Superior temporal gyrus (tissue), 1 donor: ENCODE data around the gene EFCAB6.
"Not testable (repeated sequence)": the region's sequence is repeated elsewhere in the genome, so short reads cannot be mapped to it uniquely, and the experiment has no call there.

ENCODE experiments used
- DNase-seq: peaks from one replicate; pipeline ENCODE4 v3.0.0-alpha.2; 2016; ENCODE audit errors: extremely low spot score

The EFCAB6 gene

DNA sequence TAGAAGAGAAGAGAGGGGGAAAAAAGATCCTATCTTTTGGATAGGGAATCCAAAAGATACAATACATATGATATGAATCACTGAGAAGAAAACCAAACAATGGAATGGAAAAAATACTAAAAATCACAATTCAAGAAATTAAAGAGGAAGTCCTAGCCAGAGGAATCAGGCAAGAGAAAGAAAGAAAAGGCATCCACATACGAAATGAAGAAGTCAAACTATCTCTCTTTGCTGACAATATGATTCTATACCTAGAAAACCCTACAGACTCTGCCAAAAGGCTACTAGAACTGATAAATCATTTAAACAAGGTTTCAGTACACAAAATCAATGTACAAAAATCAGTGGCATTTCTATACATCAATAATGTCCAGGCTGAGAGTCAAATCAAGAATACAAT, 91.4 kb downstream of the EFCAB6 start:
- no peak for DNase-seq

DNA sequence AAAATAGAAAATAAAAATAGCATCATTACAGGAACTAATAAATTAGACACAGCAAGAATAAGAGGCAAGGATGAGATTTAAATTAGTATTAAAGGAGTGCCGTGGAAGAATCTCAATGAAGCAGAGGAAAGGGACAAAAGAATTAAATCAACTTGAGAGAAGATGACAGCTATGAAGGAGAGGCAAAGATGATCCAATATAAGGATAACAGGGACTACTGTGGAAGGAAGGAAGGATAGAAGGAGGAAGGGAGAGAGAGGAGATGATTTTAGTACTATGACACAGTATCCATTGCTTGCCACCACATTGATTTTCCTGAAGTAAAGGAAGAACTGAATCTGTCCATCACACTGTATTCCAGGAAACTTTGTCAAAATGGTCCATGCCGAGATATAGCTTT, 98.0 kb downstream of the EFCAB6 start:
- DNase-seq, result no peak

- DNase-seq, result no peak
These were observed 100.4 kb downstream of the EFCAB6 start for GRCh38 chr22:43711681-43712080.

- no peak for DNase-seq
These were observed 104.5 kb downstream of the EFCAB6 start for GRCh38 chr22:43707648-43708047.

GRCh38 chr22:43706571-43707328, 105.4 kb downstream of the EFCAB6 start:
- DNase-seq, result no peak

- DNase-seq, result no peak
These were observed 106.0 kb downstream of the EFCAB6 start for GRCh38 chr22:43706151-43706550.

GRCh38 chr22:43704051-43704450, 108.1 kb downstream of the EFCAB6 start:
- no peak for DNase-seq

DNA sequence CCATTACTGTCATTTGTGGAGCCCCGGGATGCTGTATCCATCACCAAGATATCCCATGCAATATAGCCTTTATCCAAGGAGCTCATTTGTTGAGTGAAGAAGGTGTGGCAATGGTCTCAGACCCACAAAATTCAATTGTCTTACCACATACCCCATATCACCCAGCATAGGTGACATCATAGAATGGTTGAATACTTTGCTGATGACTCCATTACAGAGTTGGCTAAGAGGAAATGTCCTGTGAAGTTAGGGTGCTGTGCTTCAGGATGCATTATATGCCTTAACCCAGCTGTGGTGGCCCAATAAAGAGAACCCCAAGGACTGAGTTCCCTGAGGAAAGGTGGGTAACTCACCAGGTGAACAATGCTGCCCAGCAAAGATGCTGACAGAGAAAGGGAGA, 113.7 kb downstream of the EFCAB6 start:
- DNase-seq, result no peak

GRCh38 chr22:43697894-43698293, 114.2 kb downstream of the EFCAB6 start:
- no peak for DNase-seq

GRCh38 chr22:43693249-43693648, 118.9 kb downstream of the EFCAB6 start:
- no peak for DNase-seq

DNA sequence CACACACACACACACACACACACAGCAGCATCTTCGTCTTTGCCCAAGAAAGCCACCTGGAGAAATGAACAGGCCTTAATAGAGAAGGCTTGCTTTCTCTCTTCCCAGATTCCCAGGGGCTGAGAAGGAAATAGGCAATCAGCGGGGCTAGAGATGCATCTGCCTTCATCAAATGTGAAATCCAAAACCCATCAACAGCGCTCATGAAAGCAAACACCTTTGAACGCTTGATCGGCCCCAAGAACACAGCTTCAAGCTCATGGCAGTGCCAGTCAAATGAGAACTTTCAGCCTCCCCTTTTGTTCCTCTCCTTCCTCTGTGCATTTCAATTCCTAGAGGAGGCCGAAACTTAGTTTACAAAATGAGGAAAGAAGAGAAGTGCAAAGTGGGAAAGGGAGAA, 122.7 kb downstream of the EFCAB6 start:
- no peak for DNase-seq

- DNase-seq, result no peak
These were observed 129.3 kb downstream of the EFCAB6 start for GRCh38 chr22:43682851-43683250.

DNA sequence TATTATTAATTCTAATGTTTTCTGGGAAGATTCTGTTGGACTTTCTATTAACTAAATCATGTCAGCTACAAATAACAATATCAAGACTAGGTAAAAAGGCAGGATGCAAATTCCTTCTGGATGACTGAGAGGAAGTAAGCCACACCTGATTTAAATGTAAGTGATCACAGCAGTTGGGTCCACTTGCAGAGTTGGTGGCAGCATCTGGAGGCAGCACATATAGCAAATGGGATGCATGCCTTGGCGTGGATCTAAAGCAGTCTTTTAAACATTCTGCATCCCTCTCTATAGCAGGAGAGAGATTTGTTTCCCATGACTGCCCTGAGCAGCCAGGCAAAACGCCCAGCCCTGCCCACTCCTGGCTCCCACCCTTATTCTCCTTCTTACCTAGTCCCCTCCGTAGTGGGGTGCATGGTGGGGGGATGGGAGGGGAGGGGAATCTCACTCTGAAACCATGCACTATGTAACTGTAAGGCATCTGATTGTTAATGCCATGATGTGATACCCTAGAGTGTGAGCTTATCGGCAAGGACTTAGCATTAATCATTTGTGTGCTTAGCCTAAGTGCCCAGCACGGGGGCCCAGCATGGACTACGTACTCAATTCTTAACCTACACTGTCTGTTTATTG, 130.3 kb downstream of the EFCAB6 start:
- no peak for DNase-seq

DNA sequence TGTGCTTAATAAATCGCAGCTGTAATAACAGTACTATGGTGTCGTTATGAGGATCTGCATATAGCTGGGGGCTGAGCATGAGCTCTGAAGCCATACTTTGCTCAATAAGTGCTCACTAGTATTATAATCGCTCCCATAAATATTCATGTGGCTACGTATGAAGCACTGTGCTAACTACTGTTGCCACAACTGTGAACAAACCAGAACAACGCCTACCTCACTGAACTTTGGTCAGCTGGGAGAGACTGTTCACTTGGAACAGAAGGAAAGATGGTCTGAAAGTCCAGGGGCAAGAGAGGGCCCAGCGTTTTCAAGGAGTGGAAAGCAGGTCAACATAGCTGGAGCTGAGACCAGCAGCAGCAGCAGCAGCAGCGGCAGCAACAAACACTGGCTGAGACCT, 141.6 kb downstream of the EFCAB6 start:
- no peak for DNase-seq

GRCh38 chr22:43669190-43669589, 142.9 kb downstream of the EFCAB6 start:
- DNase-seq, result no peak

DNA sequence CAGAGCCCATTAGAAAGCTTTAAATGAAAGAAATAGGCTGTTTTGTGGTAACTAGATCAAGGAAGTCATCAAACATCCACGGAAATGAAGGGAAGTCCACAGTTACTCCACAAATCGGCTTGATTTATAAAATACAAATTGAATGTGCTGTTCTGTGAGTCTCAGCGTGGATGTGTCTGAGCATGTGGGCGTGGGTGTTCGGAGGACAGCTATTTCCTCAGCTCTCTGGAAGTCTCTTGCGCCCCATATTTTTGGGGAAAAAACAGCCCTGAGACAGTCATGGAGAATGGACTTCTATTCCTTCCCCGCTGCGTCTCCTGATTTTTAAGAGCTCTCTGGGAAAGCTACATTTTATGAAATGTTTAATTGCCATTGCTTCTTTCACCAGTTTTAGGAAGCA, 144.4 kb downstream of the EFCAB6 start:
- DNase-seq, result peak; percentile 32

GRCh38 chr22:43666457-43666856, 145.6 kb downstream of the EFCAB6 start:
- peak; percentile 55 for DNase-seq

- no peak for DNase-seq
These were observed 153.3 kb downstream of the EFCAB6 start for GRCh38 chr22:43658823-43659222.

DNA sequence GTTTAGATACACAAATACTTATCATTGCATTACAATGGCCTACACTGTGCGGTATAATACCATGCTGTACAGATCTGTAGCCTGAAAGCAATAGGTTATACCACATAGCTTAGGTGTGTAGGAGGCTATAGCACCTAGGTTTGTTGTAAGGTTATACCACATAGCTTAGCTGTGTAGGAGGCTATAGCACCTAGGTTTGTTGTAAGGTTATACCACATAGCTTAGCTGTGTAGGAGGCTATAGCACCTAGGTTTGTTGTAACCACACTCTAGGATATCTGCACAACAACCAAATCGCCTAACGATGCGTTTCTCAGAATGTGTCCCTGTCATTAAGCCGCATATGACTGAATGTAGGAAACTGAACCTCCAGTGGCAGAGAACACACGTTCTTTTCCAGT, 155.5 kb downstream of the EFCAB6 start:
- not testable (repeated sequence) for DNase-seq

- DNase-seq, result no peak
These were observed 157.8 kb downstream of the EFCAB6 start for GRCh38 chr22:43654271-43654670.

GRCh38 chr22:43652845-43653244, 159.3 kb downstream of the EFCAB6 start:
- DNase-seq, result no peak

- peak; percentile 61 for DNase-seq
These were observed 168.7 kb downstream of the EFCAB6 start for GRCh38 chr22:43643387-43643786.
